IPS-18a (cell line): ENCODE results near the gene ATXN7L2.
A peak's percentile ranks its signal among the peaks of the same experiment; 100 is the strongest.
"Not testable (repeated sequence)": the region's sequence is repeated elsewhere in the genome, so short reads cannot be mapped to it uniquely, and the experiment has no call there.

Source experiments
- H3K27ac ChIP-seq: one replicate; pipeline ENCODE4 v1.5.1; 2013; ENCODE audit warnings: low read length
- H3K27me3 ChIP-seq: one replicate; pipeline ENCODE4 v1.6.1; 2013; ENCODE audit warnings: mild to moderate bottlenecking, low read length; ENCODE audit not compliant: control insufficient read depth, insufficient read depth
- H3K36me3 ChIP-seq: one replicate; pipeline ENCODE4 v1.6.1; 2013; ENCODE audit warnings: low read depth, low read length; ENCODE audit not compliant: control insufficient read depth
- H3K4me1 ChIP-seq: one replicate; pipeline ENCODE4 v1.6.1; 2013; ENCODE audit warnings: low read depth, low read length; ENCODE audit not compliant: control insufficient read depth
- H3K4me3 ChIP-seq: one replicate; pipeline ENCODE4 v1.5.1; 2013; ENCODE audit warnings: low read length
- H3K9ac ChIP-seq: one replicate; pipeline ENCODE4 v1.6.1; 2013; ENCODE audit warnings: mild to moderate bottlenecking, low read length, moderate library complexity
- H3K9me3 ChIP-seq: one replicate; pipeline ENCODE4 v1.6.1; 2013; ENCODE audit warnings: low read depth, low read length; ENCODE audit not compliant: control insufficient read depth

ATXN7L2 gene, protein sequence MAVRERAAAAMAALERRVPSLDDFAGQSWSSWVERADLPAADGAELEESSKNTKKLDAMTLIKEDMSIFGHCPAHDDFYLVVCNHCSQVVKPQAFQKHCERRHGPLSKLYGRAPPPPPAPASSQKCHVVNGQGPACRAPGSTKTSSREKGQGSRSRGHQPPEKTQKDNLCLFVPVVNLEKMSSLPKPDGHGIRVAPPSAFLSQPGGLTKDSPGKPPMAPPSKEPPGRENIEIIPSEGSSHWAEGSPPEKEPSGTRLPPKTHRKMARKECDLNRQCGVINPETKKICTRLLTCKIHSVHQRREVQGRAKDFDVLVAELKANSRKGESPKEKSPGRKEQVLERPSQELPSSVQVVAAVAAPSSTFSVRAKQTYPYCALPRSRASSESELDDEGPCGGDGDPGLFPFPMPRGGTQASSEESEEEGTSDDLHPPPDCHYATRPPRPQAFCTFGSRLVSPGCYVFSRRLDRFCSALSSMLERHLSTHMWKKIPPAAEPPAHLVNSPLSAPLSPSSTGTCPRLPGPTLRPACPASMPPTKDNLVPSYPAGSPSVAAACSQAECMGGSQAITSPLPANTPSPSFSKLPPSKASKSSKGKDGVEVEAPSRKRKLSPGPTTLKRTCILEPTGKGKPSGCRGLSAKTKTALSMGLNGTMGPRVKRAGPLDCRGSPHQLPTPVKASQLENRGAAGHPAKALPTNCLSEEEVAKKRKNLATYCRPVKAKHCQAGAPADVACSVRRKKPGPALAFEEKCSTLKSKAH

DNA sequence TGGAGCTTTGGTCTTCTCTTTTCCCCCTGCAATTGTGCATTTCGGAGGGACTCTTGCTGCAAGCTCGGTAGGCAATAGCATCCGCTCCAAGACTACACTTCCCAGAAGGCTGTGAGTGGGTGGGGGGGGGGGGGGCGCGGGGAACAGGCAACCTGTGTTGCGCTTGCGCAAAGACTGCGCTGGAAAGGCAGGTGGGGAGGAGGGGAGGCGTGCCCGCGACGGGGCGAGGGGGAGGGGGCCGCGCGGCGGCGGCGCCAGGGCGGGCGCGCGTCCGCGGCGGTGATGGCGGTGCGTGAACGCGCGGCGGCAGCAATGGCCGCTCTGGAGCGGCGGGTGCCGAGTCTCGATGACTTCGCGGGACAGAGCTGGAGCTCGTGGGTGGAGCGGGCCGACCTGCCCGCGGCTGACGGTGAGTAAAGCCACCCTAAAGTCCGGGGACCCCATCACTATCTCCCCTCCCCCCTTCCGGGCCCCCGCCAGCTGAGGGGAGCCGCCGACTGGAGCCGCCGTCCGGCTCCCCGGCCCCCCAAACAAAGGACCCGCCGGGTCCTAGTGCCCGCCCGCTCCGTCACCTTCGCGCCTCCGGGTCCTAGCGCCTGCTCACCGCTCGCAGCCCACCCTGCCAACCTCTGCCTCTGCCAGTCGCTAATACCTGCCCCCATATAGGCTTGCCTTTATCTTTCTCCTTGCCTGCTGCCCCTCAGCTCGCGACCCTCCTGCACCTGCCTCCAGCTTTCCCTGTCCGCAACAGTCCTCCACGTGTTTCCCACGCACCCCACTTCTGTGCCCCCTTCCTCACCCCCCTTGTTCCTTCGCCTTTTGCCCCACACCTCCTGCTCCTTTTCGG lies at the start of gene ATXN7L2:
ATXN7L2 (plus strand) TSS at position 234 of the 847 bp plus-strand sequence; CDS start at position 283, 49 bp downstream.
- Histone ChIP-seq H3K4me3 (peak within 1 kb of the TSS; percentile 86), H3K27ac (peak within 1 kb of the TSS; percentile 38), H3K9ac (peak within 1 kb of the TSS; percentile 79), H3K36me3 (no peaks in the 10 kb centered on the region), H3K4me1 (peaks cover 10% of the 10 kb centered on the region), H3K27me3 (peaks cover 6% of the 10 kb centered on the region), H3K9me3 (no peaks in the 10 kb centered on the region)

- H3K27me3 ChIP-seq = no peaks in the 10 kb centered on the region
- H3K36me3 ChIP-seq = no peaks in the 10 kb centered on the region
- no peaks in the 10 kb centered on the region for H3K4me1 ChIP-seq
- no peak overlapping the region for H3K9ac ChIP-seq
- H3K9me3 ChIP-seq = no peaks in the 10 kb centered on the region
- H3K27ac ChIP-seq = no peak overlapping the region
- H3K4me3 ChIP-seq = no peak overlapping the region
These were observed 49.2 kb upstream of the ATXN7L2 start for GRCh38 chr1:109434484-109434883.

- no peak overlapping the region for H3K4me3 ChIP-seq
- H3K4me1 ChIP-seq = no peaks in the 10 kb centered on the region
- H3K9me3 ChIP-seq = no peaks in the 10 kb centered on the region
- H3K36me3 ChIP-seq = no peaks in the 10 kb centered on the region
- H3K27ac ChIP-seq = no peak overlapping the region
- H3K27me3 ChIP-seq = no peaks in the 10 kb centered on the region
- H3K9ac ChIP-seq = no peak overlapping the region
These were observed 44.9 kb upstream of the ATXN7L2 start for GRCh38 chr1:109438798-109439297.

DNA sequence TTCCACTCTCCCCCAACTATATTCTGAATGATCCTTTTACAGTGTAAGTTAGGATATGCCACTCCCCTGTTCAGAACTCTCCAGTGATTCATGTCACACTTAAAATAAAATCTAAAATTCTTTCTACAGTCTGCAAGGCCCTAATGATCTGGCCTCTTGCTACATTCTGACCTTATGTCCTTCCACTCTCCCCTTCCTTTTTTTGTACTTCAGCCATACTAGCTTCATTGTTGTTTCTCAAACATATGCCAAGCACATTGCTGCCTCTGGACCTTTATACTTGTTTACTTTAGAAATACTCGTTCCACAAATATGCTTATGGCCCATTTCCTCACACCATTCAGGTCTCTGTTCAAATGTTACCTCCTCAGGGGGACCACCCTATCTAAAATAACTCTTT lies 42.6 kb upstream of the ATXN7L2 start:
- Histone ChIP-seq H3K27ac (no peak overlapping the region), H3K4me3 (no peak overlapping the region), H3K27me3 (no peaks in the 10 kb centered on the region), H3K36me3 (no peaks in the 10 kb centered on the region), H3K4me1 (no peaks in the 10 kb centered on the region), H3K9ac (no peak overlapping the region), H3K9me3 (no peaks in the 10 kb centered on the region)

GRCh38 chr1:109443476-109443875 lies 40.2 kb upstream of the ATXN7L2 start:
- H3K4me1 ChIP-seq = no peaks in the 10 kb centered on the region
- no peaks in the 10 kb centered on the region for H3K36me3 ChIP-seq
- H3K9ac ChIP-seq = no peak overlapping the region
- no peak overlapping the region for H3K4me3 ChIP-seq
- H3K27me3 ChIP-seq = no peaks in the 10 kb centered on the region
- no peak overlapping the region for H3K27ac ChIP-seq
- H3K9me3 ChIP-seq = no peaks in the 10 kb centered on the region

DNA sequence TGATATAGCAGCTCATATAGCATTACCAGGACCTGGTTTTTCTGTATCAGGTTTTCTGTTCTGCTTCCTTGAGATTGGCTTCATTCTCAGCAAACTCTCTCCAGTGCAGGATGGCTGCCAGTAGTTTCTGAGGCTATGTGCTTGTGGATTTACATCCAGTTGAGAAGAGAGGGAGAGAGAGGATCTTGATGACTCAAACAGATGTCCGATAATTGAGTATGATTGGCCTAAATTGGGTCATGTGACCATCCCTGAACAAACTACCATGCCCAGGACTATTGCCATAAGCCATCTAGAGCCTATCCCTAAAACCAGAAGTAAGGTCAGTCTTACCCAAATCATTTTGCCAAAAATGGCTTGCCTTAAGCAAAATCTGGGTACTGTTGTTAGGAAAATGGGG lies 39.4 kb upstream of the ATXN7L2 start:
- H3K4me3 ChIP-seq = no peak overlapping the region

DNA sequence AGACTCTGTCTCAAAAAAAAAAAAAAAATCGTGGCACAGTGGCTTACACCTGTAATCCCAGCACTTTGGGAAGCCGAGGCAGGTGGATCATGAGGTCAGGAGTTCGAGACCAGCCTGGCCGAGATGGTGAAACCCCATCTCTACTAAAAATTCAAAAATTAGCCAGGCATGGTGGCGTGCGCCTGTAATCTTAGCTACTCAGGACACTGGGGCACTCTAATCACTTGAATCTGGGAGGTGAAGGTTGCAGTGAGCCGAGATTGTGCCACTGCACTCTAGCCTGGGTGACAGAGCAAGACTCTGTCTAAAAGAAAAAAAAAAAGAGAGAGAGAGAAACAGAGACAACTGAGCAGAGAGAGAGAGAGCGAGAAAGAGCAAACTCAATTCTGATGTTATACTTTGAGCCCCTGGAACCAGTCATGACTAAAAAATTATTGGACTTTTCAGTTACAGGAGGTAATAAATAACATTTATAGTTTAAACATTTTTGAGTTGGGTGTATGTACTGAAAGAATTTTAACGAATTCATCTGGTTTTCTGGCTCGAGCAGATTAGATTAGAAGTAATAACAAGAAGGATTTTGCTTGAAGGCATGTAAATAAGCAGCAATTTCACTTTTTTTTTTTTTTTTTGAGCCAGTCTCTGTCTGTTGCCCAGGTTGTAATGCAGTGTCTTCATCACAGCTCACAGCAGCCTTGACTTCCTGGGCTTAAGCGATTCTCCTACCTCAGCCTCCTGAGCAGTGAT lies 37.6 kb upstream of the ATXN7L2 start:
- not testable (repeated sequence) for H3K4me1 ChIP-seq, H3K27ac ChIP-seq, H3K9ac ChIP-seq, H3K27me3 ChIP-seq, H3K4me3 ChIP-seq, H3K9me3 ChIP-seq, H3K36me3 ChIP-seq

More for the DNA sequence above, 39.4 kb upstream of the ATXN7L2 start:
- Histone ChIP-seq H3K4me1 (no peaks in the 10 kb centered on the region), H3K9ac (no peak overlapping the region), H3K36me3 (no peaks in the 10 kb centered on the region), H3K9me3 (no peaks in the 10 kb centered on the region), H3K27me3 (no peaks in the 10 kb centered on the region), H3K27ac (no peak overlapping the region)

DNA sequence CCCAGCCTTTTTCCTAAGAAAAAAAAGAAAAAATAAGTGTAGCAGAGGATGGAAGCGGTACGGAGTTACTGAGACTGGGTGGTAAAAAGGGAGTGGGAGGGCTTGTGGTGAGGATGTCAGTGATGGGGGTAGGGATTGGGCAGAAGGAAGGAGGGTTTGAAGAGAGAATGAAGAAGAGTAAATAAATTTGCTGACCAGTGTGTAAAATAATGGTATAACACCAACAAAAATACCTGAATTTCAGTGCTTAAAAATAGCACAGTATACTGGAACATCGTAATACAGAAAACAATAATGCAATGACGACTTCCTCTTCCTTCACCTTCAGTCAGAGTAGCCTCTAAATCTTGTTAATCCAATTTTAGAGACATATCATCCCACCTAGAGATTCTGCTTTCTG lies 36.2 kb upstream of the ATXN7L2 start:
- no peak overlapping the region for H3K27ac ChIP-seq
- H3K9ac ChIP-seq = no peak overlapping the region
- H3K4me1 ChIP-seq = no peaks in the 10 kb centered on the region
- no peaks in the 10 kb centered on the region for H3K9me3 ChIP-seq
- H3K4me3 ChIP-seq = no peak overlapping the region
- no peaks in the 10 kb centered on the region for H3K27me3 ChIP-seq
- no peaks in the 10 kb centered on the region for H3K36me3 ChIP-seq

GRCh38 chr1:109454497-109455133 lies 29.1 kb upstream of the ATXN7L2 start:
- peaks cover 14% of the 10 kb centered on the region for H3K9me3 ChIP-seq
- no peak overlapping the region for H3K27ac ChIP-seq
- no peaks in the 10 kb centered on the region for H3K4me1 ChIP-seq
- H3K36me3 ChIP-seq = no peaks in the 10 kb centered on the region
- H3K27me3 ChIP-seq = no peaks in the 10 kb centered on the region
- H3K9ac ChIP-seq = no peak overlapping the region
- H3K4me3 ChIP-seq = no peak overlapping the region

DNA sequence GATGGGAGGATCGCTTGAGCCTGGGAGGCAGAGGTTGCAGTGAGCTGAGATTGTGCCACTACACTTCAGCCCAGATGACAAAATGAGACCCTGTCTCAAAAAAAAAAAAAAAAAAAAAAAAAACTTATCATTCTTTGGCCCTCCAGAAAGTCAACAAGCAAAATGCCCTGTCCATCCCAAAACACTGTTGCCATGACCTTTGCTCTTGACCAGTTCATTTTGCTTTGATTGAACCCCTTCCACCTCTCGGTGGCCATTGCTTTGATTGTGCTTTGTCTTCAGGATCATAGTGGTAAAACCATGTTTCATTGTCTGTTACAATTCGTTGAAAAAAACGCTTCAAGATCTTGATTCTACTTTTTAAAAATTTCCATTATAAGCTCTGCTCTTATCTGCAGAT lies 25.9 kb upstream of the ATXN7L2 start:
- H3K36me3 ChIP-seq = no peaks in the 10 kb centered on the region
- H3K4me1 ChIP-seq = no peaks in the 10 kb centered on the region
- no peak overlapping the region for H3K4me3 ChIP-seq
- H3K27ac ChIP-seq = no peak overlapping the region
- no peaks in the 10 kb centered on the region for H3K27me3 ChIP-seq
- H3K9ac ChIP-seq = no peak overlapping the region
- H3K9me3 ChIP-seq = peaks cover 14% of the 10 kb centered on the region
